Esophagus muscularis mucosa (tissue), 4 donors: Measurements from ENCODE around the gene PLEKHG7. TPM values are rescaled to one million over a fixed set of nuclear protein-coding genes. Genes with fewer than 3 reads are reported as not detected.
A peak's percentile ranks its signal among the peaks of the same experiment; 100 is the strongest.

Source experiments
- DNase-seq: peaks from one replicate; pipeline ENCODE4 v3.0.0-alpha.2; 2017; ENCODE audit errors: extremely low spot score
- H3K27ac ChIP-seq, 4 donors: fragments of 200-600 bp; sonication (generic); replicated peaks in 1 of 4; 1 replicate in 3 of 4; 2 replicates in 1 of 4; pipeline ENCODE4 v1.5.1; 2016 to 2019; ENCODE audit warnings: mild to moderate bottlenecking in 1 of 4
- H3K27me3 ChIP-seq, 4 donors: fragments of 200-600 bp; sonication (generic); one replicate each; pipeline versions ENCODE4 v1.5.1 to v1.6.0; 2016 to 2019
- H3K36me3 ChIP-seq, 4 donors: fragments of 200-600 bp; sonication (generic); one replicate each; pipeline ENCODE4 v1.5.1; 2016 to 2019
- H3K4me1 ChIP-seq, 4 donors: fragments of 200-600 bp; sonication (generic); one replicate each; pipeline ENCODE4 v1.5.1; 2016 to 2019
- H3K4me3 ChIP-seq, 4 donors: fragments of 200-600 bp; sonication (generic); 1 replicate in 2 of 4; 2 replicates in 2 of 4; pipeline ENCODE4 v1.5.1; 2016 to 2019; ENCODE audit warnings: mild to moderate bottlenecking in 4 of 4, moderate library complexity in 1 of 4
- H3K9me3 ChIP-seq, 4 donors: fragments of 200-600 bp; sonication (generic); 1 replicate in 3 of 4; 2 replicates in 1 of 4; pipeline ENCODE4 v1.5.1; 2016 to 2019
- EP300 ChIP-seq: sonication (generic); formaldehyde crosslinking; IDR thresholded peaks from one replicate; pipeline ENCODE4 v1.6.1; 2017; ENCODE audit warnings: antibody characterized with exemption
- POLR2A ChIP-seq: fragments of 450-650 bp; IDR thresholded peaks from one replicate; pipeline ENCODE4 v1.6.1; 2017; ENCODE audit warnings: antibody characterized with exemption, moderate library complexity, mild to moderate bottlenecking, low read depth
- POLR2AphosphoS5 ChIP-seq, 2 donors: sonication (generic); formaldehyde crosslinking; IDR thresholded peaks; one replicate each; pipeline ENCODE4 v1.6.1; 2017; ENCODE audit warnings: antibody characterized with exemption in 2 of 2
- WGBS: methylation state at CpG from one replicate; pipeline ENCODE4 v1.1.5; 2018; 5-methylcytosine and 5-hydroxymethylcytosine counted together
- intact Hi-C: fragments of 100-400 bp; cut with DNase I; formaldehyde crosslinking; loops from one replicate; pipeline ENCODE4 v1.15.1; 2023
- total RNA-seq, 4 donors: library from RNA; depleted of rRNA; stranded (reverse); fragments of >200 nt; gene quantifications; one replicate each; pipeline versions ENCODE4 v1.1.0 to v1.2.1, GENCODE V29; 2016
- TF ChIP-seq, protein P1 (sequence below), 3 experiments: fragments of 200-600 bp in 2 of 3; fragments of 450-650 bp in 1 of 3; sonication (generic) in 2 of 3; IDR thresholded peaks; one replicate each; pipeline ENCODE4 v1.5.1; 2017 to 2019; ENCODE audit warnings: antibody characterized with exemption in 3 of 3, mild to moderate bottlenecking in 2 of 3, moderate library complexity in 1 of 3

Gene PLEKHG7
- total RNA-seq, 4 donors from 2014 or later: not detected

DNA sequence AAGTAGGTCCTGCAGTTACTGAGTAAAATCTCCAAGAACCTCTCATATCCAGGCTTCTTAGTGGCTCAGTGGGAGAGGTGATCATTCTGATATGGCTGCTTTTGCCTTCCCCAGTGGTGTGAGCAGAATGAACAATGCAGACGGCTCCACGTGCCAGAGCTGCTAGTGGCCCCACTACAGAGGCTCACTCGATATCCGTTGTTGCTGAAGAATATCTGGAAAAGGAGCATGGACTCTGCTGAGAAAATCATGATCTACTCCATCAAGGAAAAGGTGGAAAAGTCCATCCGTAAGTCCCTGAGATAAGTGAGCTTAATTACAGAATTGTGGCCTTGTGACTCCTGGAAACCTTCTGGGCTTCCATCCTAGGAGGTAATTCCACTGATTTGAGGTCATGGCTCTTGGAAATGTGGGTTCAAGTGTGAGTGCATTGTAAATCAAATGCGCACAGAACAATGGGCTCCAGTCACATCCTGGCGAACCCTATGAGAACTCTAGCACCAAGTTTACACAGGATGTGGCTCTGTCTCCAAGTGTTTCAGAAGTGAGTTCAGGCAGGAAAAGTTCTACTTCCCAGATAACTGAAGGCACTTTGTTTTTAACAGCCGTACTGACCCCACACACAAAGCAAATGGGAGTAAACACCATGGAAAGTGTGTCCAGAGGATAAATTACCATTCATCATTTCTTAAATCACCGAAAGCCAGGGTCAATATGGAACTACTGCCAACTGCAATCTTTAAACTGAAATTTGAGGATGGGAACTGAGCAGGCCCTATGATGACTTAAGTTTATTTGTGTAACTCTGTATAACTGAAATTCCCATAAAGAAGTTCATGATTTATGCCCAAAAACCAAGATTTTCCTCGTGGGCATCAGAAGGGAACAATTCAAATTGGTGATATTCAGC lies 51.4 kb downstream of the PLEKHG7 start:
- peak overlapping the region in 3 of 4 donors; percentile 5 to 58 (median 17) for H3K27ac ChIP-seq
- WGBS: 81% methylated on average over 10 of the region's 10 CpGs
- H3K4me3 ChIP-seq: no peak overlapping the region
- H3K36me3 ChIP-seq: no peaks in the 10 kb centered on the region
- TF ChIP-seq, protein P1, sequence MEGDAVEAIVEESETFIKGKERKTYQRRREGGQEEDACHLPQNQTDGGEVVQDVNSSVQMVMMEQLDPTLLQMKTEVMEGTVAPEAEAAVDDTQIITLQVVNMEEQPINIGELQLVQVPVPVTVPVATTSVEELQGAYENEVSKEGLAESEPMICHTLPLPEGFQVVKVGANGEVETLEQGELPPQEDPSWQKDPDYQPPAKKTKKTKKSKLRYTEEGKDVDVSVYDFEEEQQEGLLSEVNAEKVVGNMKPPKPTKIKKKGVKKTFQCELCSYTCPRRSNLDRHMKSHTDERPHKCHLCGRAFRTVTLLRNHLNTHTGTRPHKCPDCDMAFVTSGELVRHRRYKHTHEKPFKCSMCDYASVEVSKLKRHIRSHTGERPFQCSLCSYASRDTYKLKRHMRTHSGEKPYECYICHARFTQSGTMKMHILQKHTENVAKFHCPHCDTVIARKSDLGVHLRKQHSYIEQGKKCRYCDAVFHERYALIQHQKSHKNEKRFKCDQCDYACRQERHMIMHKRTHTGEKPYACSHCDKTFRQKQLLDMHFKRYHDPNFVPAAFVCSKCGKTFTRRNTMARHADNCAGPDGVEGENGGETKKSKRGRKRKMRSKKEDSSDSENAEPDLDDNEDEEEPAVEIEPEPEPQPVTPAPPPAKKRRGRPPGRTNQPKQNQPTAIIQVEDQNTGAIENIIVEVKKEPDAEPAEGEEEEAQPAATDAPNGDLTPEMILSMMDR (IDR thresholded peaks at IDR 0.05): no peak
- TF ChIP-seq POLR2AphosphoS5 (IDR thresholded peaks at IDR 0.05): peak; percentile 26 to 27
- H3K27me3 ChIP-seq: no peaks in the 10 kb centered on the region
- intact Hi-C loops: no loop called here
- H3K4me1 ChIP-seq: peaks cover 0 to 3% (median 0%) of the 10 kb centered on the region in 4 donors
- no peaks in the 10 kb centered on the region for H3K9me3 ChIP-seq
- no peak for DNase-seq

DNA sequence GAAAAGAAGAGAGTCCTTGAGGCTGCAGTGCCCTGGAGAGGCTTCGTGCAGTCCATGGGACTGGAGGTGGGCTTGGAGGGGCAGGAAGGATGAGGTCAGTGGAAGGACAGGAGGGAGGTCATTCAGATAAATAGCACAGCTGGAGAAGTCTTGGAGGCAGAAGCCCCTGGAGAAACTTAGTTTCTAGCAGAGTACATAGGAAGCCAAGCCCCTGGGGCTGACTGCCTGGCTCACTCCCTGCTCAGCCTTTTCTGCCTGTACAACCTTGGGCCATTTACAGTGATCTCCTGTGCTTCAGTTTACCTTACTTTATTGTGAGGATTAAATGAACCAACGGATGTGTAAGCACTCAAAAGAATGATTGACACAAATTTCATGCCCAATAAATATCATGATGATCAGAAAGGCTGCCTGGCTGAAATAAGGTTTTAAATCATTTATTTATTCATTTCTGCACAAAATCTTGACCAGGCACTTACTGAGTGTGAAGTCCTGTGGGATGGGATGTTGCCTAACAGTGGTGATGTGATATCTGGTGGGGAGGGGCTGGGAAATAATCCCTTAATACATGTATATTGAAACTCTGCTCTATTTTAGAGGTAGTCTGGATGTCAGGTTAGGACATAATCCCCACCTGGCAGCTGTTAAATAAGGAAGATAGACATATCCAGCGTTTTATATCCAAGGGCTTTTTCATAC lies 54.3 kb downstream of the PLEKHG7 start:
- H3K4me1 ChIP-seq: peaks cover 0 to 3% (median 0%) of the 10 kb centered on the region in 4 donors
- no peak overlapping the region for H3K4me3 ChIP-seq
- H3K27ac ChIP-seq: no peak overlapping the region
- 81% methylated on average over 3 of the region's 3 CpGs for WGBS
- peaks cover 0 to 3% (median 0%) of the 10 kb centered on the region in 4 donors for H3K9me3 ChIP-seq
- no peaks in the 10 kb centered on the region for H3K36me3 ChIP-seq
- intact Hi-C loops: no loop called here
- DNase-seq: no peak
- no peaks in the 10 kb centered on the region for H3K27me3 ChIP-seq
- TF ChIP-seq, protein P1 (IDR thresholded peaks at IDR 0.05): no peak
- TF ChIP-seq POLR2AphosphoS5 (IDR thresholded peaks at IDR 0.05) (no peak), POLR2A (no peak), EP300 (no peak)

DNA sequence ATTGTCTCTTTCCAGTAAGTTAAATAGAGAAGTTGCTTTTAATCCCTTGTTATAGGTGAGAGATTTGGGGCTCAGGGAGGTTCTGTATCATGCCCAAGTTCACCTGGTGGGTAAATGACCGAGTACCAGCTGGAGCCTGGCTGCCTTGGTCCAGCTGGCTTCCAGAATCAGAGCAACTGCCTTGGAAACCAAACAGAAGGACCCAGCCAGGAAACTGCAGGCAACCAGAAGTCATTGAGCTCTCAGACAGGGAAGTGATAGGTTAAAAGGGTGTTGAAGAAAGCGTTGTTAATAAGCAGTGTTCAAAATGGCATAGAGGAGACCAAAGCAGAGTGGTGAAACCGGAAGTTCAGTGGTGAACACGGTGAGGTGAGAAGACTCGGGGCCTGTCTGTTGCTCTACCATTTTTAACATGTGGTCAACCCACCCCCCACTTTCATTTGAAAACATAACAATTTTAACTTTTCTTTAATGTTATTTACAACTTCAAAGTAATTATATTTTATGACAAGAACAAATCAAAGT lies 54.9 kb downstream of the PLEKHG7 start:
- Histone ChIP-seq H3K9me3 (peaks cover 0 to 3% (median 0%) of the 10 kb centered on the region in 4 donors), H3K27me3 (no peaks in the 10 kb centered on the region), H3K4me3 (no peak overlapping the region), H3K4me1 (peaks cover 0 to 3% (median 0%) of the 10 kb centered on the region in 4 donors), H3K27ac (no peak overlapping the region), H3K36me3 (no peaks in the 10 kb centered on the region)
- no peak for DNase-seq
- intact Hi-C loops: no loop called here
- WGBS: 74% methylated on average over 5 of the region's 5 CpGs
- TF ChIP-seq, protein P1 (IDR thresholded peaks at IDR 0.05): no peak
- TF ChIP-seq POLR2AphosphoS5 (IDR thresholded peaks at IDR 0.05): no peak
- no peak for TF ChIP-seq EP300
- no peak for TF ChIP-seq POLR2A

DNA sequence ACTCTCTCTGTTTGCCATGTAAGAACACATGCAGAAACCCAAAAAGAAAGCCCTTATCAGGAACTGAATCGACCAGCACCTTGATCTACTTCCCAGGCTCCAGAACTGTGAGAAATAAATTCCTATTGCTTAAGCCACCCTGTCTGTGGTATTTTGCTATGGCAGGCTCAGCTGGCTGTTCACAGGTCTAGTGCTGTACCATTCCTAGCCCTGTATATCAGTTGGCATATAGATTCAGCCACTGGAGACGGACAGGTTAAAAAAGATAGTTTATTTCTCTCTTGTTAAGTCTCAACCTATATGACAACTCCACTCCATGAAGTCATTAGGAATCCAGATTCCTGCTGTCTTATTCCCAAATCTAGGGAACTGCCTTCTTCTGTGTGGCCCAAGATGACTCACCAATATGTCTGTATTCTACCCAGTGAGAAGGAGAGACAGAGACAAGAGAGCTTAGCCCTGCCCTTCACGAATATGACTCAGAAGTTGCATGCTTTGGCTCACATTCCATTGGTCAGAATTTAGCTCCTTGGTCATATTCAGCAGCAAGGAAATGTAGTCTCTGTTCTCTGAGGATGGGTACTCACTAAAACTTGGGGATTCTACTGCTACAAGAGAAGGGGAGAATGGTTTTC lies 57.0 kb downstream of the PLEKHG7 start:
- no peak overlapping the region for H3K4me3 ChIP-seq
- no peak for DNase-seq
- intact Hi-C loops: no loop called here
- H3K4me1 ChIP-seq: no peaks in the 10 kb centered on the region
- 84% methylated on average over 3 of the region's 3 CpGs for WGBS
- TF ChIP-seq, protein P1 (IDR thresholded peaks at IDR 0.05): no peak
- TF ChIP-seq POLR2AphosphoS5 (IDR thresholded peaks at IDR 0.05): no peak
- TF ChIP-seq POLR2A: no peak
- TF ChIP-seq EP300: no peak
- no peaks in the 10 kb centered on the region for H3K36me3 ChIP-seq
- H3K27me3 ChIP-seq: no peaks in the 10 kb centered on the region
- H3K9me3 ChIP-seq: peaks cover 0 to 3% (median 0%) of the 10 kb centered on the region in 4 donors
- no peak overlapping the region for H3K27ac ChIP-seq
